T47D (cell line): ENCODE measurements around the gene KANK4.

Experiments used
- DNase-seq, 2 experiments: peaks; one replicate each; pipeline versions ENCODE4 v3.0.0 to v3.0.0-alpha.2; 2011 to 2012; ENCODE audit warnings: low read depth in 1 of 2, low spot score in 1 of 2
- JUND ChIP-seq: IDR thresholded peaks from 2 replicates; pipeline ENCODE4 v1.6.1; 2012; ENCODE audit warnings: low read depth
- in situ Hi-C: cut with HindIII; loops from 2 replicates; pipeline ENCODE4 v1.10.0; 2016; ENCODE audit warnings: low sequenced_read_pairs, low pct_unique_long_range_greater_than_20kb

The KANK4 gene

GRCh38 chr1:62327360-62328055 lies 8.3 kb upstream of the KANK4 start:
- DNase-seq: no peak
- no peak for TF ChIP-seq JUND
- in situ Hi-C loops: no loop called here

- DNase-seq: no peak
- in situ Hi-C loops: no loop called here
- no peak for TF ChIP-seq JUND
These were observed 6.4 kb upstream of the KANK4 start for GRCh38 chr1:62325681-62326080.

- no peak for TF ChIP-seq JUND
- no peak for DNase-seq
- in situ Hi-C loops: no loop called here
These were observed 5.8 kb upstream of the KANK4 start for GRCh38 chr1:62325081-62325480.

- in situ Hi-C loops: no loop called here
- DNase-seq: no peak
- no peak for TF ChIP-seq JUND
These were observed 2.2 kb upstream of the KANK4 start for GRCh38 chr1:62321446-62321845.

- no peak for TF ChIP-seq JUND
- DNase-seq: no peak
- in situ Hi-C loops: no loop called here
These were observed 896 bp downstream of the KANK4 start for GRCh38 chr1:62318320-62318755.

- TF ChIP-seq JUND: no peak
- in situ Hi-C loops: no loop called here
- DNase-seq: no peak
These were observed 2.0 kb downstream of the KANK4 start for GRCh38 chr1:62317021-62317768.

GRCh38 chr1:62316135-62316534 lies 3.1 kb downstream of the KANK4 start:
- in situ Hi-C loops: no loop called here
- no peak for TF ChIP-seq JUND
- DNase-seq: no peak

GRCh38 chr1:62315387-62315786 lies 3.8 kb downstream of the KANK4 start:
- in situ Hi-C loops: no loop called here
- no peak for TF ChIP-seq JUND
- no peak for DNase-seq

GRCh38 chr1:62314454-62315350 lies 4.5 kb downstream of the KANK4 start:
- DNase-seq: no peak
- TF ChIP-seq JUND: no peak
- in situ Hi-C loops: no loop called here

- in situ Hi-C loops: no loop called here
- DNase-seq: no peak
- TF ChIP-seq JUND: no peak
These were observed 6.5 kb downstream of the KANK4 start for GRCh38 chr1:62312698-62313097.

GRCh38 chr1:62311473-62311943 lies 7.7 kb downstream of the KANK4 start:
- no peak for TF ChIP-seq JUND
- in situ Hi-C loops: no loop called here
- DNase-seq: no peak

GRCh38 chr1:62309906-62310305 lies 9.3 kb downstream of the KANK4 start:
- in situ Hi-C loops: no loop called here

More at GRCh38 chr1:62309906-62310305, 9.3 kb downstream of the KANK4 start:
- no peak for TF ChIP-seq JUND
- DNase-seq: no peak
